ENCODE results near the gene TMEM170A. TPM values are rescaled to one million over a fixed set of nuclear protein-coding genes. Genes with fewer than 3 reads are reported as not detected.

Gene TMEM170A
- total and polyA plus RNA-seq, 2 of the 13 experiments (the other 11 are each of a cell fraction or from before 2014, with no cell fraction given), result 35.7 to 39.7 TPM

DNA sequence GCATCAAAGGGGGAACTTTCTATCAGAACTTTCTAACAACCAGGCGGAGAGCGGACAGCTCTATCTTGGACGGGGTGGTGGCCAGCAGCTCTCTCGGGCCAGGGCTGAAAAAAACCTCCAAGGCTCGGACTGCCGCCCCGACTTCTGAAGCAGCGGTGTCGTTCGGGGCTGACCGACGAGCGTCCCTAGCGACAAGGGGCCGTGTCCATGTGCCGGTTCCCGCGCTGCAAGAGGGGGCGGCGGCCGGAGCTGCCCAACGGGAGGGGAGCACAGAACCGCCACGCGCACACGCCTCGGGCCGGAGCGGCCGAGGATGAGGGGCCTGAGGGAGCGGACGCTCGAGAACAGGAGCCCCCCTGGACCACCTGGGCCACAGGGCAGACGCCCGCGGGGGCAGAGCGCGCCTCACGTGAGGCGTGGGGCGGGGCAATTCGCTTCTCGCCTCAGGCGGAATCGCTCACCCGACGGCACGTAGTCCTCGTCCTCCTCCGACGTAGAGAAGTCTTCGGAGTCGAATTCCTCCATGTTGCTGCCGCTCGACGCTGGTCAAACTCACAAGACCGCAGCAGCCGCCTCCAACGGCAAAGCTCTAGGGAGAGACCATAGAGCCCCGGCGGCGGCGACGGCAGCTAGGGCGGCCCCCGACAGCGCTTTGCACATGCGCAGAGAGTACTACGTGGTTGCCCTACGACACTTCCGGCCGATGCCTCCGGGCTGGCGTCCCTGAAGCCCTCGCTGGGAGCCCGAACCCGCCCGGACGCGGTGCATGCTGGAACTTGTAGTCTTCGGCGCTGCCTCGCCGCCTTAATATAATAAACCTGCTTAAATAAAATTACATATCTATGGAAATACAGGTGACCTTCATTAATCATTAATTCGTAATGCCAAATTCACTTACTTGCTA is 31.4 kb downstream of the TMEM170A start, which contains the start of gene CFDP1 (continued):
- TF ChIP-seq, protein P1, sequence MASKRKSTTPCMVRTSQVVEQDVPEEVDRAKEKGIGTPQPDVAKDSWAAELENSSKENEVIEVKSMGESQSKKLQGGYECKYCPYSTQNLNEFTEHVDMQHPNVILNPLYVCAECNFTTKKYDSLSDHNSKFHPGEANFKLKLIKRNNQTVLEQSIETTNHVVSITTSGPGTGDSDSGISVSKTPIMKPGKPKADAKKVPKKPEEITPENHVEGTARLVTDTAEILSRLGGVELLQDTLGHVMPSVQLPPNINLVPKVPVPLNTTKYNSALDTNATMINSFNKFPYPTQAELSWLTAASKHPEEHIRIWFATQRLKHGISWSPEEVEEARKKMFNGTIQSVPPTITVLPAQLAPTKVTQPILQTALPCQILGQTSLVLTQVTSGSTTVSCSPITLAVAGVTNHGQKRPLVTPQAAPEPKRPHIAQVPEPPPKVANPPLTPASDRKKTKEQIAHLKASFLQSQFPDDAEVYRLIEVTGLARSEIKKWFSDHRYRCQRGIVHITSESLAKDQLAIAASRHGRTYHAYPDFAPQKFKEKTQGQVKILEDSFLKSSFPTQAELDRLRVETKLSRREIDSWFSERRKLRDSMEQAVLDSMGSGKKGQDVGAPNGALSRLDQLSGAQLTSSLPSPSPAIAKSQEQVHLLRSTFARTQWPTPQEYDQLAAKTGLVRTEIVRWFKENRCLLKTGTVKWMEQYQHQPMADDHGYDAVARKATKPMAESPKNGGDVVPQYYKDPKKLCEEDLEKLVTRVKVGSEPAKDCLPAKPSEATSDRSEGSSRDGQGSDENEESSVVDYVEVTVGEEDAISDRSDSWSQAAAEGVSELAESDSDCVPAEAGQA (IDR thresholded peaks at IDR 0.05; ENCODE audit: low read depth), result peak; percentile 69
- TF ChIP-seq, protein P1 (CRISPR knock-in tag; IDR thresholded peaks at IDR 0.05; ENCODE audit: borderline replicate concordance), result peak; percentile 31; the same call in 1 of the 2 replicates
- TF ChIP-seq ZNF17 (CRISPR knock-in tag; IDR thresholded peaks at IDR 0.05) (no peak), ZNF329 (CRISPR knock-in tag; IDR thresholded peaks at IDR 0.05; ENCODE audit: low read depth) (peak; percentile 71; the same call in 1 of the 2 replicates), HNRNPUL1 (IDR thresholded peaks at IDR 0.05; ENCODE audit: low read depth, low read length) (no peak), MEF2D (CRISPR knock-in tag; IDR thresholded peaks at IDR 0.05) (peak; percentile 88), PITX1 (CRISPR knock-in tag; IDR thresholded peaks at IDR 0.05) (peak; percentile 76; the same call in 1 of the 2 replicates), HMG20B (CRISPR knock-in tag; conservative IDR thresholded peaks at IDR 0.05) (no peak), ZBTB33 (CRISPR knock-in tag; IDR thresholded peaks at IDR 0.05) (no peak; the same call in 1 of the 2 replicates), ZNF883 (CRISPR knock-in tag; IDR thresholded peaks at IDR 0.05; ENCODE audit: not compliant biosample characterization) (peak; percentile 100), MIER2 (CRISPR knock-in tag; IDR thresholded peaks at IDR 0.05) (no peak), ZNF574 (CRISPR knock-in tag; IDR thresholded peaks at IDR 0.05) (peak; percentile 99)
- TF ChIP-seq, protein P2, sequence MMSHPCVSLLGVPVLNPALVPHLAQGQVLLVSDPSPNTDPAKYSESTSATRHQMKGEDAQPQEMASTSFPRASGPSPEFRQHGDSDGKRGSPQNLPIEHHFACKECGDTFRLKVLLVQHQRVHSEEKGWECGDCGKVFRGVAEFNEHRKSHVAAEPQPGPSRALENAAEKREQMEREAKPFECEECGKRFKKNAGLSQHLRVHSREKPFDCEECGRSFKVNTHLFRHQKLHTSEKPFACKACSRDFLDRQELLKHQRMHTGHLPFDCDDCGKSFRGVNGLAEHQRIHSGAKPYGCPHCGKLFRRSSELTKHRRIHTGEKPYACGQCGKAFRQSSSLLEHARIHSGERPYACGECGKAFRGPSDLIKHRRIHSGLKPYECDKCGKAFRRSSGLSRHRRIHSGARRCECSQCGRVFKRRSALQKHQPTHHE (CRISPR knock-in tag; IDR thresholded peaks at IDR 0.05; ENCODE audit: borderline replicate concordance), result peak; percentile 91; the same call in 1 of the 2 replicates
- TF ChIP-seq, protein P3, sequence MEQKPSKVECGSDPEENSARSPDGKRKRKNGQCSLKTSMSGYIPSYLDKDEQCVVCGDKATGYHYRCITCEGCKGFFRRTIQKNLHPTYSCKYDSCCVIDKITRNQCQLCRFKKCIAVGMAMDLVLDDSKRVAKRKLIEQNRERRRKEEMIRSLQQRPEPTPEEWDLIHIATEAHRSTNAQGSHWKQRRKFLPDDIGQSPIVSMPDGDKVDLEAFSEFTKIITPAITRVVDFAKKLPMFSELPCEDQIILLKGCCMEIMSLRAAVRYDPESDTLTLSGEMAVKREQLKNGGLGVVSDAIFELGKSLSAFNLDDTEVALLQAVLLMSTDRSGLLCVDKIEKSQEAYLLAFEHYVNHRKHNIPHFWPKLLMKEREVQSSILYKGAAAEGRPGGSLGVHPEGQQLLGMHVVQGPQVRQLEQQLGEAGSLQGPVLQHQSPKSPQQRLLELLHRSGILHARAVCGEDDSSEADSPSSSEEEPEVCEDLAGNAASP (CRISPR knock-in tag; IDR thresholded peaks at IDR 0.05; ENCODE audit: borderline replicate concordance), result peak; percentile 22
